CD14-positive monocyte (primary cell): ENCODE results near the gene CGB1. TPM values are rescaled to one million over a fixed set of nuclear protein-coding genes. Genes with fewer than 3 reads are reported as not detected.

Experiments
- DNase-seq, 3 donors: peaks; one replicate each; pipeline ENCODE4 v3.0.0-alpha.2; 2011 to 2022
- H2AFZ ChIP-seq: 2 replicates; pipeline ENCODE4 v1.6.0; 2012; ENCODE audit warnings: mild to moderate bottlenecking, low read depth, low read length, inconsistent platforms; ENCODE audit not compliant: insufficient read depth, poor library complexity, severe bottlenecking
- H3K27ac ChIP-seq, 2 donors: 1 replicate in 1 of 2; 2 replicates in 1 of 2; pipeline ENCODE4 v1.5.1; 2012 to 2013; ENCODE audit warnings: low read length in 2 of 2, control low read depth in 1 of 2, inconsistent platforms in 1 of 2, low read depth in 1 of 2, mild to moderate bottlenecking in 1 of 2
- H3K27me3 ChIP-seq, 2 donors: one replicate each; pipeline versions ENCODE4 v1.6.0 to v1.6.1; 2011 to 2013; ENCODE audit warnings: low read length in 2 of 2; ENCODE audit not compliant: control insufficient read depth in 2 of 2, insufficient read depth in 2 of 2
- H3K36me3 ChIP-seq, 2 donors: replicated peaks in 1 of 2; 1 replicate in 1 of 2; 2 replicates in 1 of 2; pipeline versions ENCODE4 v1.5.1 to v1.6.1; 2012 to 2013; ENCODE audit warnings: low read length in 2 of 2, control low read depth in 1 of 2, inconsistent platforms in 1 of 2, mild to moderate bottlenecking in 1 of 2; ENCODE audit not compliant: insufficient read depth in 2 of 2, control insufficient read depth in 1 of 2
- H3K4me1 ChIP-seq, 2 donors: 1 replicate in 1 of 2; 2 replicates in 1 of 2; pipeline versions ENCODE4 v1.5.1 to v1.6.1; 2012 to 2013; ENCODE audit warnings: low read length in 2 of 2, control low read depth in 1 of 2, inconsistent platforms in 1 of 2, mild to moderate bottlenecking in 1 of 2, moderate library complexity in 1 of 2; ENCODE audit not compliant: insufficient read depth in 2 of 2, control insufficient read depth in 1 of 2
- H3K4me2 ChIP-seq: replicated peaks from 2 replicates; pipeline ENCODE3; 2012; ENCODE audit warnings: low read length, moderate library complexity, mild to moderate bottlenecking; ENCODE audit not compliant: poor library complexity, severe bottlenecking; ENCODE audit errors: extremely low read depth
- H3K4me3 ChIP-seq, 3 experiments: fragments of 200-600 bp in 1 of 3; sonication (generic) in 1 of 3; replicated peaks in 1 of 3; 1 replicate in 2 of 3; 2 replicates in 1 of 3; pipeline ENCODE4 v1.5.1; 2011 to 2013; ENCODE audit warnings: low read length in 3 of 3, mild to moderate bottlenecking in 3 of 3, control low read depth in 2 of 3, low read depth in 2 of 3, inconsistent platforms in 1 of 3, moderate library complexity in 1 of 3
- H3K79me2 ChIP-seq: 2 replicates; pipeline ENCODE4 v1.6.0; 2012; ENCODE audit warnings: mild to moderate bottlenecking, control low read depth, inconsistent platforms, low read length, moderate library complexity; ENCODE audit not compliant: insufficient read depth
- H3K9ac ChIP-seq: 2 replicates; pipeline ENCODE4 v1.6.0; 2017; ENCODE audit warnings: low read length, mild to moderate bottlenecking; ENCODE audit not compliant: insufficient read depth, poor library complexity, severe bottlenecking
- H3K9me3 ChIP-seq, 2 donors: replicated peaks in 1 of 2; 1 replicate in 1 of 2; 2 replicates in 1 of 2; pipeline versions ENCODE4 v1.5.1 to v1.6.1; 2012 to 2013; ENCODE audit warnings: low read length in 2 of 2, control low read depth in 1 of 2; ENCODE audit not compliant: control insufficient read depth in 1 of 2, insufficient read depth in 1 of 2
- H4K20me1 ChIP-seq: 2 replicates; pipeline ENCODE4 v1.6.0; 2012; ENCODE audit warnings: mild to moderate bottlenecking, low read length, control low read depth, moderate library complexity; ENCODE audit not compliant: insufficient read depth
- H3K27ac Mint-ChIP-seq, 7 donors: one replicate each; pipeline ENCODE4 v1.8.0; 2020; ENCODE audit warnings: mild to moderate bottlenecking in 7 of 7, mixed read lengths in 7 of 7, moderate library complexity in 6 of 7, inconsistent platforms in 2 of 7
- H3K27me3 Mint-ChIP-seq, 3 donors: one replicate each; pipeline ENCODE4 v1.8.0; 2021 to 2022; ENCODE audit warnings: low read depth in 3 of 3, mild to moderate bottlenecking in 3 of 3, mixed read lengths in 3 of 3, moderate library complexity in 3 of 3, inconsistent platforms in 1 of 3
- H3K36me3 Mint-ChIP-seq, 2 donors: one replicate each; pipeline ENCODE4 v1.8.0; 2020; ENCODE audit warnings: mixed read lengths in 2 of 2, inconsistent platforms in 1 of 2, mild to moderate bottlenecking in 1 of 2
- H3K4me1 Mint-ChIP-seq: one replicate; pipeline ENCODE4 v1.8.0; 2020; ENCODE audit warnings: mild to moderate bottlenecking, mixed read lengths
- H3K4me3 Mint-ChIP-seq, 2 donors: one replicate each; pipeline ENCODE4 v1.8.0; 2020; ENCODE audit warnings: mild to moderate bottlenecking in 2 of 2, mixed read lengths in 2 of 2, moderate library complexity in 1 of 2
- H3K9me3 Mint-ChIP-seq, 7 donors: one replicate each; pipeline ENCODE4 v1.8.0; 2020 to 2022; ENCODE audit warnings: mixed read lengths in 7 of 7, mild to moderate bottlenecking in 6 of 7, moderate library complexity in 6 of 7, inconsistent platforms in 2 of 7
- CTCF ChIP-seq: fragments of 200-600 bp; IDR thresholded peaks from one replicate; pipeline ENCODE4 v1.8.0; 2022; ENCODE audit warnings: antibody characterized with exemption, mild to moderate bottlenecking
- WGBS: methylation state at CpG from one replicate; pipeline ENCODE4 v1.1.5; 2013; ENCODE audit warnings: missing lambda C conversion rate; ENCODE audit not compliant: insufficient coverage; 5-methylcytosine and 5-hydroxymethylcytosine counted together
- intact Hi-C, 2 donors: fragments of 100-400 bp; cut with micrococcal nuclease; formaldehyde crosslinking; loops; one replicate each; pipeline versions ENCODE4 v1.15.0 to v1.15.1; 2023
- polyA plus RNA-seq, 3 donors: library from polyadenylated mRNA; depleted of rRNA in 1 of 3; unstranded in 2 of 3; stranded (reverse) in 1 of 3; fragments of 300-500 nt in 2 of 3; fragments of >200 nt in 1 of 3; fragmentation: Illumina TruSeq in 2 of 3; gene quantifications; 1 replicate in 2 of 3; 2 replicates in 1 of 3; pipeline ENCODE4 v1.2.3, GENCODE V29; 2012 to 2021

The CGB1 gene
- polyA plus RNA-seq, 3 donors: not detected

GRCh38 chr19:49006905-49007304 is 29.8 kb downstream of the CGB1 start:
- H3K4me1 Mint-ChIP-seq: no peaks in the 10 kb centered on the region
- no peak for DNase-seq
- no peaks in the 10 kb centered on the region for H3K79me2 ChIP-seq
- no peak overlapping the region for H3K27ac ChIP-seq
- no peak overlapping the region for H2AFZ ChIP-seq
- no peak overlapping the region for H3K4me2 ChIP-seq
- no peak overlapping the region for H3K9ac ChIP-seq
- H3K36me3 Mint-ChIP-seq: peaks cover 58 to 88% of the 10 kb centered on the region in 2 donors
- H3K9me3 Mint-ChIP-seq: no peaks in the 10 kb centered on the region
- H4K20me1 ChIP-seq: no peaks in the 10 kb centered on the region
- no peaks in the 10 kb centered on the region for H3K27me3 ChIP-seq
- no peak overlapping the region for H3K4me3 Mint-ChIP-seq
- H3K36me3 ChIP-seq: peaks cover 61 to 78% of the 10 kb centered on the region in 2 donors
- H3K27me3 Mint-ChIP-seq: peaks cover 0 to 2% (median 2%) of the 10 kb centered on the region in 3 donors
- intact Hi-C loops: no loop called here
- WGBS: over 99% methylated on average over 18 of the region's 22 CpGs
- peak overlapping the region in 1 of 7 donors; percentile 64 for H3K27ac Mint-ChIP-seq
- H3K4me1 ChIP-seq: no peaks in the 10 kb centered on the region
- H3K9me3 ChIP-seq: no peaks in the 10 kb centered on the region
- no peak overlapping the region for H3K4me3 ChIP-seq
- no peak for TF ChIP-seq CTCF

- Histone ChIP-seq H3K4me3 (no peak overlapping the region), H3K4me1 (no peaks in the 10 kb centered on the region), H3K4me2 (no peak overlapping the region), H3K9me3 (no peaks in the 10 kb centered on the region), H3K27ac (no peak overlapping the region), H2AFZ (no peak overlapping the region), H3K79me2 (no peaks in the 10 kb centered on the region), H3K9ac (no peak overlapping the region), H3K27me3 (no peaks in the 10 kb centered on the region), H4K20me1 (no peaks in the 10 kb centered on the region), H3K36me3 (peaks cover 45 to 59% of the 10 kb centered on the region in 2 donors)
- Mint-ChIP-seq H3K9me3 (no peaks in the 10 kb centered on the region), H3K4me1 (no peaks in the 10 kb centered on the region), H3K36me3 (peaks cover 45 to 76% of the 10 kb centered on the region in 2 donors), H3K27ac (peak overlapping the region in 3 of 7 donors; percentile 25 to 46 (median 40)), H3K4me3 (no peak overlapping the region), H3K27me3 (peaks cover 0 to 2% (median 2%) of the 10 kb centered on the region in 3 donors)
- DNase-seq: no peak
- WGBS: 97% methylated on average over 7 of the region's 7 CpGs
- intact Hi-C loops: no loop called here
- no peak for TF ChIP-seq CTCF
Measured at GRCh38 chr19:49004964-49005614, 31.6 kb downstream of the CGB1 start.
